Measurements from ENCODE around the gene KIF5B. TPM values are rescaled to one million over a fixed set of nuclear protein-coding genes. Genes with fewer than 3 reads are reported as not detected.

KIF5B gene
- total and polyA plus RNA-seq, 2 donors (not counting 1 experiment from before 2014, with no cell fraction given), result 9.5 to 44.1 TPM

DNA sequence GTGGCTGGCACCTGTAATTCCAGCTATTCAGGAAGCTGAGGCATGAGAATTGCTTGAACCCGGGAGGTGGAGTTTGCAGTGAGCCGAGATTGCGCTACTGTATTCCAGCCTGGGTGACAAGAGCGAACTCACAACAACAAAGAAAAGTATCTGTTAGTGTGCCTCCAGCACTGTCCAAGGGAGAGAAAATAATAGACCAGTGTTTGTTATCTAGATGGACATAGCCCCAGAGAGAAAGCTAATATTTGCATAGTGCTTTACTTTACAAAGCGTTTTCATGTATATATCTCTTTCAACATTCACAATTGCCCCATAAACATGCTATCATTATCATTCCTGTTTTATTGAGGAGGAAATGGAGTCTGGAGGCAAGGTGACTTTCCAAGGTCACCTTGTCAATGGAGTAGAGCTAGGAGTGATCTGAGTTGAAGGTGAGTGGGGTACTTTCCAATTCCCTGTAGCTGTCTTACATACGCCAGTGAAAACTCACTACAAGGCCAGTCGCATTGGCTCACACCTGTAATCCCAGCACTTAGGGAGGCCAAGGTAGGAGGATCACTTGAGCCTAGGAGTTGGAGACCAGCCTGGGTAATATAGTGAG, 49.7 kb upstream of the KIF5B start:
- H3K4me3 Mint-ChIP-seq, result no peak overlapping the region
- no peak overlapping the region for H3K27ac ChIP-seq (ENCODE audit: low read length in 2 of 2)
- no peak for ATAC-seq (ENCODE audit: low read depth)
- no peaks in the 10 kb centered on the region for H3K36me3 ChIP-seq (replicated peaks in 1 of 2; ENCODE audit: control extremely low read depth in 1 of 2, control insufficient read depth in 1 of 2, extremely low read depth in 1 of 2, insufficient read depth in 2 of 2, low read length in 1 of 2)
- H3K27me3 ChIP-seq (replicated peaks in 1 of 4; ENCODE audit: control extremely low read depth in 1 of 4, control insufficient read depth in 3 of 4, insufficient read depth in 4 of 4, low read length in 3 of 4), result peaks cover 0 to 4% (median 0%) of the 10 kb centered on the region in 4 experiments
- 100% methylated on average over 2 of the region's 7 CpGs for WGBS (ENCODE audit: insufficient coverage)
- no peak overlapping the region for H3K9ac ChIP-seq (ENCODE audit: low read length)
- no peak overlapping the region for H2AFZ ChIP-seq (ENCODE audit: insufficient read depth, low read depth, low read length, poor library complexity, severe bottlenecking)
- H3K27ac Mint-ChIP-seq, result no peak overlapping the region
- TF ChIP-seq EZH2 (IDR thresholded peaks at IDR 0.05; ENCODE audit: borderline replicate concordance, insufficient read depth, low read depth, low read length, poor library complexity, severe bottlenecking), result no peak
- no peak for TF ChIP-seq CTCF (IDR thresholded peaks at IDR 0.05)
- H3K4me2 ChIP-seq (replicated peaks; ENCODE audit: low read depth, low read length, poor library complexity, severe bottlenecking), result no peak overlapping the region
- H3K9me3 Mint-ChIP-seq (ENCODE audit: insufficient read depth), result no peaks in the 10 kb centered on the region
- peaks cover 0 to 7% (median 0%) of the 10 kb centered on the region in 3 donors for H3K9me3 ChIP-seq (ENCODE audit: control extremely low read depth in 1 of 3, control insufficient read depth in 2 of 3, insufficient read depth in 1 of 3, low read length in 2 of 3)
- CTCF ChIA-PET, result no interaction called here
- intact Hi-C loops (cut with micrococcal nuclease), result no loop called here
- no peaks in the 10 kb centered on the region for H3K79me2 ChIP-seq (ENCODE audit: control insufficient read depth, insufficient read depth, low read length)
- POLR2A ChIA-PET, result no interaction called here
- no peak for DNase-seq
- no peaks in the 10 kb centered on the region for H3K4me1 Mint-ChIP-seq
- H3K4me1 ChIP-seq (ENCODE audit: control insufficient read depth in 2 of 2, insufficient read depth in 2 of 2, low read length in 2 of 2), result no peaks in the 10 kb centered on the region
- peaks cover 15% of the 10 kb centered on the region for H3K27me3 Mint-ChIP-seq
- H4K20me1 ChIP-seq (ENCODE audit: control insufficient read depth, insufficient read depth, low read length, poor library complexity, severe bottlenecking), result no peaks in the 10 kb centered on the region
- no peak overlapping the region for H3K4me3 ChIP-seq (ENCODE audit: control extremely low read depth in 1 of 5, extremely low read depth in 1 of 5, insufficient read depth in 1 of 5, low read depth in 2 of 5, low read length in 4 of 5)

GRCh38 chr10:32104622-32105509, 48.6 kb upstream of the KIF5B start:
- peaks cover 0 to 4% (median 0%) of the 10 kb centered on the region in 3 donors for H3K9me3 ChIP-seq (ENCODE audit: control extremely low read depth in 1 of 3, control insufficient read depth in 2 of 3, insufficient read depth in 1 of 3, low read length in 2 of 3)
- CTCF ChIA-PET, result no interaction called here
- no peaks in the 10 kb centered on the region for H3K4me1 ChIP-seq (ENCODE audit: control insufficient read depth in 2 of 2, insufficient read depth in 2 of 2, low read length in 2 of 2)
- intact Hi-C loops (cut with micrococcal nuclease), result no loop called here
- TF ChIP-seq EZH2 (IDR thresholded peaks at IDR 0.05; ENCODE audit: borderline replicate concordance, insufficient read depth, low read depth, low read length, poor library complexity, severe bottlenecking), result no peak
- no peak for TF ChIP-seq CTCF (IDR thresholded peaks at IDR 0.05)
- H3K27ac ChIP-seq (ENCODE audit: low read length in 2 of 2), result no peak overlapping the region
- Mint-ChIP-seq H3K27me3 (peaks cover 15% of the 10 kb centered on the region), H3K27ac (no peak overlapping the region), H3K4me3 (no peak overlapping the region), H3K9me3 (ENCODE audit: insufficient read depth) (no peaks in the 10 kb centered on the region), H3K4me1 (no peaks in the 10 kb centered on the region)
- no peak overlapping the region for H3K4me2 ChIP-seq (replicated peaks; ENCODE audit: low read depth, low read length, poor library complexity, severe bottlenecking)
- WGBS (ENCODE audit: insufficient coverage), result 68% methylated on average over 2 of the region's 5 CpGs
- H3K9ac ChIP-seq (ENCODE audit: low read length), result no peak overlapping the region
- no peak for DNase-seq
- no peaks in the 10 kb centered on the region for H3K79me2 ChIP-seq (ENCODE audit: control insufficient read depth, insufficient read depth, low read length)
- no peak overlapping the region for H2AFZ ChIP-seq (ENCODE audit: insufficient read depth, low read depth, low read length, poor library complexity, severe bottlenecking)
- no peaks in the 10 kb centered on the region for H4K20me1 ChIP-seq (ENCODE audit: control insufficient read depth, insufficient read depth, low read length, poor library complexity, severe bottlenecking)
- no peak for ATAC-seq (ENCODE audit: low read depth)
- no peak overlapping the region for H3K4me3 ChIP-seq (ENCODE audit: control extremely low read depth in 1 of 5, extremely low read depth in 1 of 5, insufficient read depth in 1 of 5, low read depth in 2 of 5, low read length in 4 of 5)
- H3K27me3 ChIP-seq (replicated peaks in 1 of 4; ENCODE audit: control extremely low read depth in 1 of 4, control insufficient read depth in 3 of 4, insufficient read depth in 4 of 4, low read length in 3 of 4), result peaks cover 0 to 4% (median 0%) of the 10 kb centered on the region in 4 experiments
- no peaks in the 10 kb centered on the region for H3K36me3 ChIP-seq (replicated peaks in 1 of 2; ENCODE audit: control extremely low read depth in 1 of 2, control insufficient read depth in 1 of 2, extremely low read depth in 1 of 2, insufficient read depth in 2 of 2, low read length in 1 of 2)
- POLR2A ChIA-PET, result no interaction called here
